HG03095 (cell line): ENCODE data around the gene LEMD1.
"Not testable (repeated sequence)": the region's sequence is repeated elsewhere in the genome, so short reads cannot be mapped to it uniquely, and the experiment has no call there.

Experiments used
- ATAC-seq: cut with Tn5 transposase; IDR thresholded peaks from one replicate; pipeline ENCODE4 v1.9.1; 2021; ENCODE audit warnings: moderate library complexity; ENCODE audit not compliant: unreplicated experiment

Gene LEMD1

DNA sequence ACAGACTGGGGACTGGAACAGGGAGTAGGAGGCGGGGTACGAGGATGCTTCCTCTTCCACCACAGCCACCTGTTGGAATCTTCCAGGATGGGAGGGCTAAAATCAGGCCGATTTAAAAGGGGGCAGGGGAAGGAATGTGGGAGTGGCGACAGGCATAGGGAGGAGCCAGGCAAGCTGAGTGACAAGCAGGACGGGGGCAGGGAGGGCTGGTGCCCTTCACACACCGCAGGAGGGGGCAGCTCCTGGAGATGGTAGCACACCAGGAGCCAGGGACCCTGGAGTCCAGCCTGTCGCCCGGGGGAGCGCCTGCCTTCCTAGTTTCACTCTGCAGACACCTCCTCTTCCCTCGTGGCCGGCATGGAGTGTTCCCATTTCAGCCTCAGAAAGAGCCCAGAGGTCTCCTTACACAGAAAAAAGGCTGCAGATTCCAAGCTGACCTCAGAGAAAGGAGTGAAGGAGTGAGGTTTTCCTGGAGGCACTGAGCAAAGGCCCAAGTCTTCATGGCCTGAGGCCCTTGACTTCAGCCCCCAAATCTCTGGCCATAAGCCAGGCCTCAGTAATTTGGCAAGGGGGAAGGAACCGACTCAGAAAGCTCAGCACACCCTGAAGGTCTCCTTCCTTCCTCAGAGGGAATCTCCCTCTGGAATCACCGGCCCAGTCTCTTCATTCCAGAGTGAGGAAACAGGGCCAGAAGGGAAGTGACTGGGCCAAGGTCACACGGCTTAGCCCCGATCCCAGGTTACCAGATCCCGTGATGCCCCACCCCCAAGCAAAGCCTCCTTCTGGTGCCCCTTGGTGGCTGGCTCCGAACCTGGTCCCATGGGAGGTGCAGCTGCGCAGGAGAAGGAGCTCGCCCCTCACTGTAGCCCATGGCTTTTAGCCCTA, 25.8 kb upstream of the LEMD1 start:
- no peak for ATAC-seq

DNA sequence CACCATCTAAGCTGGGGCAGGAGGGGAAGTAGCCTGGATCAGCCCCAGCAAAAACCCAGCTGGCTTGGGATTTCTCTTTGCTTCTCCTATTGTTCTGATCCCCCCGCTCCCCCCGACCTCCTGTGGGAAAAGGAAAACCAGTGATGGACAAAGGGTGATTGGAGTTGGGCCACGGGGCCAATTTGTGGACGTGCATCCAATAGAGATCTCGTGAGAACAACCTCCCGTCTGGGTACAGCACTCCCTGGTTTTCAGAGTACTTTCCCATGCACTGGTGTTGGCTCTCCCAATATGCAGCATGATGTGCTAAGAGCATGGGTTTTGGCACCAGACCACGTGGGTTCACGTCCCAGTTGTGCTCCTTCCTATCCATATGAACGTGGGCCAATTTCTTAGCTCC, 25.0 kb upstream of the LEMD1 start:
- ATAC-seq: no peak

DNA sequence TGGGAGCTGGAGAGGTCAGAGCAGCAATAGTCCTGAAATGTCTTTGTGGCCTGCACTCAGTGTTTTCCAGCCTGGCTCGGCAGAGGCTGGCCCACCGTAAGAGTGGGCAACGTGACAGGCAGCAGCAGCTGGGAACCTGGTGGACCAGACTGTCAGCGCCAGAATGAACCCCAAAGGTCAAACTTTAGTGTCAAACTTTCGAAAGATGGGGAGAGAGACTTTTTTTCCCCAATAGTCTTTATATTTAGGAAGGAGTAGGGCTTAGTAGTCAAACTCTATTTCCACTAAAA, 23.7 kb upstream of the LEMD1 start:
- no peak for ATAC-seq

DNA sequence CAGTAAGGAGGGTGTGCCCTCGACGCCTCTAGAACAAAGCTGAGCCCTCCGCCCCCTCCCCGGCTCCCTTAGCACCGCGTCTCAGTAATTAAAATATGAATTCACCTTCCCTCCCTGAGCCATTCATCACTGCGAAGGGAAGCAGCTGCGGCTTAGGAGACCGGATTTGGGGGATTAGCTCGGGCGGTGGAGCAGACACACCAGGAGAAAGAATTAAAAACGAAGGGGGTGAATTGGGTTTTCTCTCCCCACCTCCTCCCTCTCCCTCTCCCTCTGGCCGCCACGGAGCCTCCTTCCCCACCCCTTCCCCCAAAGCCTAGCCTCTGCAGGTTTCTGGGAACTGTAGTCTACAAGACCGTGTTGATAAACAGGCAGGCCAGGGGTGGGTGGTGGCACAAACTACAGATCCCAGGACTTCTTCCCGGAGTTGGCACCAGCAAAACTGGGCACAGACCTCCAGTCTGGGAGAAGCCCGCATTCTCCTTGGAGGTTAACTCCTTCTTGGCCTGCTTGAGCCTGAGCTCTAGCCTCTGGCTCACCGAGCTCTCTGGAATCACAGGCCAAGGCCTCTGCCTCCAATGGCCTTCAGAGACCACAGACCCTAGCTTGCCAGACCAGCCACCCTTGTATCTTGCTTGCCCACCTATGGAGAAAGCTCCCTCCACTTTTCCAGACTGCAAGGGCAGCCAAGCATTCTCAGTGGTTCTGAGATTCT, 23.2 kb upstream of the LEMD1 start:
- no peak for ATAC-seq

DNA sequence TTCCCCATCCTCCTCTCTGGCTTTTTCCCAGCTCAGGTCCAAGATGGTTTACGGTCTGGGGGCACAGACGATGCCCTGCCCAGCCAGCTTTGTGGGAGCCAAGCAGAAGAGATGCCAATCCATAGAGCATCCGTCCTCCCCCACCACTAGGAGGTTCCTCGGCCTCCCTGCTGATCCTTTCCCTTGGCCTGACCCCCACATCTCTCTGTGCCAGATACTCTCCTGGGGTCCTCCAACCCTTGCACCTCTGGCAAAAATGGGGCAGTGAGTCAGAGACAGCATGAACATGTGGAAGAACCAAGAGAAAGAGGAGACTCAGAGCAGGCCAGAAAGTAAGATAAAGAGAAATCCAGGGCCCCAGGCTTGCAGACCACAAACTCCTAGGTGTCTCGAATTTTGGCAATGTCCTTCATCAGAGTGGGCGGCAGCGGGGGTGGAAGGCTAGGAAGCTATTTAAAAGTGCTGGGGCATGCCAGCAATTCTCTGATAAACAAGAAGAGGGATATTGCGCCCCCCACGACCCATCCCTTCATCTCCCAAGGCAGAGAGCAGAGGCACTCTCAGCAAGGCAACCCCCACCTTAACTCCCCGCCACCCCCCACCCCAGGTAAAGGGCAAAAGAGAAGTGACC, 22.6 kb upstream of the LEMD1 start:
- no peak for ATAC-seq

DNA sequence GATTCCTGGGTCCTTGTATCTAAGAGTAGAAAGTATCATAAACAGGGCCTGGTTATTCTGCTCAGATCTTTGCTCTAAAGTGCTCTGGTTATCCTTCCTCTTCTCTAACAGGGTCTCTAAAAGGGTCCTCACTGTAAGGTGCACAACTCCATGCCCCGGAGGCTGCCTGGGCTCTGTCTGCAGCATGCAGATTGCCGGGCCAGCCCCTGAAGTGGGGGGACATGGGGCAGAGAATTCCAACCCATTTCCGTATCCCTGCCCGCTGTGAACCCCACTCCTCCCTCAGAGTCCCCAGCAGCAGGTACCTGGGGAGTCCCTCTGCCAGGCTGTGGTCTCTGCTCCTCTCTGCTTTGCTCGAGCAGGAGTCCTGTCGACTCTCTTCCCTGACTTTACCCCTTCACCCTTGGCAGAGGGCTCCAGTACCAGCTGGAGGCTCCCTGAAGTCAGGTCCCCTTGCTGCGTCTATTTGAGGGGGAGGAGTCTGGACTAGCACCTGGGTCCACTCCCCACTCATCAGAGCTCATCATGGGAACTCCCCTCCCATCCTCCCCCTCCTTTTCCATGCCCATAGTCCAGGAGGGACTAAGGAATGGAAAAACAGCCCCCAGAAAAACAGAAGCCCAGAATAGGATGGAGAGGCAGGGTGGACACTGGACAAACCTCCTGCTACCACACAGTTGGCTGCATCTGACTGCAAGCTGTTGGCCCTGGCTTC, 21.9 kb upstream of the LEMD1 start:
- ATAC-seq: no peak

DNA sequence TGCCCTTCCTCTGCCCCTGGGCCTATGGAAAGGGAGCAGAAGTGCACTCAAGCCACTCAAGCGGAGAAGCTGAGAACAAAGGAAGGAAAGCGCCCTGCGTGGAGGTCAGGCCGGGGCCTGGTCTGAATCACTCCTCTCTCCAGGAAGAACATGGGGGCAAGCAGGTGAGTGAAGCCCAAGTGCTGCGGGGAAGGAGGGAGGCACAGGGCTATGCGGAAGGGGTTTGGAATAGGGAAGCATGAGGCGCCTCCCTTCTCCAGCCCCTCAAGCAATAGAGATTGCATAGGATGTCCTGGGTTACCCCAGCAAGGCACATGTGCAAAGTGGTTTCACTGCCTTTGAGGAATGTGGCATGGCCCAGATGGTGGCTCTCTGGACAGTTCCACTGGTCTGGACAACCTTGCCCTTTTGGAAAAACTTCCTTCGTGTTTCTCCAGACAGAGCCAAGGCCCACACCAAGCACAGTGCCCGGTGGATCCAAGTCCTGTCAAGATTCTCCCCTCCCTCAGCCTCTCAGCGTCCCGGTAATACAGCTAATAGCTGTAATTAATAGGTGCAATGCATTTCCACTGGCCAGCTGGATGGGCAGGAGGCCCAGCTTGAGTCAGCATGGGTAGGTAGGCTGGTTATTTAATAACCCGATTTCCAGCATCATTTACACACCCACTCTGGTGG, 20.3 kb upstream of the LEMD1 start:
- no peak for ATAC-seq

DNA sequence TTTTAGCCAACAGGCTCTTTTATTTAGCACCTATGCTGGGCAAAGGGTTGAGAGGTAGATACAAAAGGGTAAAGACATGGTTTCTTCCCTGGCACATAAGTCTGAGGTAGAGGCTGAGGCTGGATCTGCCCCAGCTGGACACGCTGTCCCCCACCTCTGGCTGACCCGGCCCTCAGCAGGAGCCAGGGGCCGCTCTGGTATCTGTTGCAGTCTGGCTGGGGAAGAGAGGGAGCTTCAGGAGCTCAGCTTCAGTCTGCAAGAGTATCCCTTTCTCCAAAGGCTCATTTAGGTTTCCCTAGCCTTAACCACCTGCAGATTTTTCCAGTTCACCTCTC, 19.8 kb upstream of the LEMD1 start:
- no peak for ATAC-seq

DNA sequence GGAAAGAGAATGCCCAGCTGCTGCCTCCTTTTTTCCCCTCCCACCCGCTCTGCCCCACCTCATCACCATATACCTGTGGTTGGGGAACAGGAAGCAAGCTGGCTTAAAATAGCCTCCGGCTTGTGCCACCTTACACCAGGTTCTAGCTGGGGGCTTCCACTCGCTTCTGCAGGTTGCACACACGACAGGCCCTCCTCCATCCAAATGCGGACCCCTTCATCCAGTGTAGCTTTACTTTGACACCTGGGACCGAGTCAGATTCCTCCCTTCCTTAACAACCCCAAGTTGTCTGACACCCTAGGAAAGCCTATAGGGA, 19.4 kb upstream of the LEMD1 start:
- no peak for ATAC-seq

DNA sequence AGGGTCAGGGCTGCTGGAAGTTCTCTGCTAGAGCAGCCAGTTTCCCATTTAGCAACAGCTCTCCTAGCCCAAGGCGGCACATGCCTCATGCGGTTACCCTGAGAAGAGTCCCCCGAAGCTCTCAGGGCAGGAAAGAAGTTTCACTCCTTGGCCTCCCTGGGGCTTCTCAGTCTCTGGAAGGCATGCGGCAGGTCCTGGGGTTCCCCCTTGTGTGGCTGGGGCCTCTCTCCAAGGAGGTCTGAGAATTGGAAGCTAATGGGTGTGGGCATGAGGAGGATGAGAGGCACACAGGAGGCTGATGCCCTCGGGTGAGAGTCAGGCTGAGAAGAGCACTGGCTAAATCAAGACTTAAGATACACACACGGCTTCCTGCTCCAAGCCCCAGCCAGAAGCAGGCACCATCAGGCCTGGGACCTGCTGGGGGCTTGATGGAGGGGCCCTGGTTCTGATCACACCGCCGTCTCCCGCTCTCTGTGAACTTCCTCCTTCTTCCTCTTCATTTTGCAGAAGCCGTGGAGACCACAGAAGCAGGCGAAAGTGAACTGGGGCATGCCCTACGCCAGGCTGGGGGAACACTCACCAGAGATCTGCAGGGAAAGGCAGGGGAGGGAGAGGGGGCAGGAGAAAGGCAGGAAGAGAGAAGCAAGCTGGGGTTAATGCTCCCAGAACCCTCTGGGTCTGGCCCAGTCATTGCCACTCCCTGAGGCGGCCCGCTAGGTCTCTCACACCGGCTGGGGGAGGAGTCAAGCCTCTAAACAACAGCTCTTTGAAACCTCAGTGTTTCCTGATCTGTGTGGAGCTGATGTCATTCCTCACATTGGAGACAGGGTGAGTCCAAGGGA, 18.8 kb upstream of the LEMD1 start:
- peak; percentile 71 for ATAC-seq

DNA sequence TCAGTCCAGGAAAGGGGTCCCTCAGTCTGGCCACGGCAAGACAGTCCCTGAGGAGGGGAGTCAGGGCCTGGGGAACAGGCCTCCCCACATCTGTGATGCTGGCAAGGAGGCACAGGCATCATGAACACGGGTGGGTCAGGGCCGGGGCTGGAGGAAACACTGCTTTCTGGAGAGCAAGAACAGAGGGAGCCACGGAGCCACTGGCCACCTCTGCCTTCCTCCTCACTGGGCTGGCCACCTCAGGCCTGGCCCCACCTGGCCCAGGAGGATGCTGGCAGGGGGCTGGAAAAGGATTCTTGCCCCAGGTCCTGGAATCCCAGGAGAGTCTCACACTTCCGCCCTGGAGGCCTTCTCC, 18.2 kb upstream of the LEMD1 start:
- no peak for ATAC-seq

DNA sequence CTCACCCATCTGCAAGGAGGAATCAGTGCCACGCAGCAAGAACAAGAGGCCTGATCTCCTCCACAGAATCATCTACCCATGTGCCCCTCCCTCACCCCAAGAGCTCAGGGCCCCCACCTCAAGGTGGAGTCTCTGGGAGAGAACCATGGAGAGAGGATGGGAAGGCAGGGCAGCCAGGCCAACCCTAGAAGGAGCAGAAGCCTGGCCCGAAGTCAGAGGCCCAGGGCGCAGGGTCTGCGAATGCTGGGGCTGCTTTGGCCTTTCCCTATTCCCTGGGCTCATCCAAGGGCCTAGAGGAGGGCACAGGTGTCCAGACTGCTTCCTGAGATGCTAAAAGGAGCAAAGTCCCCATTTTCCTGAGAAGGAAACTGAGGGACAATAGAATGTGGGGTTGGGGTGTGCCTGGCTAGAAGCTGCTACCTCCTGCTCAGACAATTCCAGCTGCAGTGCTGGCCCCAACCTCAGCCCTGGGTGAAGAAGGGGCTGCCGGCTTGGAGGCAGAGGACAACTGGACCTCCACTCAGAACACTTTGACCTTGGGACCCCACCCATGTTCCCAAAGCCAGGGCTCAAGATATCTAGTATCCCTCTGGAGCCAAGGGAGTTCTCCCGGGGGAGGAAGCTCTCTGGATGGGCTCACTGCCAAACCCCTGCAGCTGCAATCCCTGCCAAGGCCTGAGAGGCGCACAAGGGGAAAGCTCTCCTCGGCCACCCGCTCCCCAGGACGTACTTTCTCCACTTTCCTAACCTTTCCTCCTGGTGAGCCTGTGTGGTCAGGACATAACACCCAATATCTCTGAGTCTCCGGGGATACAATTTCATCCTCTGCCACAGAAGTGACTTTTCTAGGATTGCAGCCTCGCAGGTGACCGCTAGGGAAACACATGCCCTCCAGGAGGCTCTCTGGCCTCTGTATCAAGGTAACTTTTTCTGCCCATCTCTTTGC, 16.6 kb upstream of the LEMD1 start:
- no peak for ATAC-seq

DNA sequence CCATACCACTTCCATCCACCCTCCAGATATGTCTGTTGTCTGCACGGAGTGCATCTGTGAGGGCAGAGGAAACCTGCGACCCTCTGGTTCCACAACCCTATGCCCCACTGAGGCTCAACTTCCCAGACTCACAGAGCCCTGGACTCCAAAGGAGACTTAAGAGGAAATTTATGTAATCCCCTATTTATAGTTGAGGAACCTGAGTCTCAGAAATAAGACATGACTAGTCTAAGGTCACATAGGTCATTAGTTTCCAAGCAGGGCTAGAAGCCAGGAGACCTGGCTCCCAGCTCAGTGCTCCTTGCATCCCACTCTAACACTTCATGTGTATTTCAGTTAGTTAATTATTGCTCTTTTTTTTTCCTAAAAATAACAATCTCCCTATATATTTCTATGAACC, 15.7 kb upstream of the LEMD1 start:
- ATAC-seq: no peak

DNA sequence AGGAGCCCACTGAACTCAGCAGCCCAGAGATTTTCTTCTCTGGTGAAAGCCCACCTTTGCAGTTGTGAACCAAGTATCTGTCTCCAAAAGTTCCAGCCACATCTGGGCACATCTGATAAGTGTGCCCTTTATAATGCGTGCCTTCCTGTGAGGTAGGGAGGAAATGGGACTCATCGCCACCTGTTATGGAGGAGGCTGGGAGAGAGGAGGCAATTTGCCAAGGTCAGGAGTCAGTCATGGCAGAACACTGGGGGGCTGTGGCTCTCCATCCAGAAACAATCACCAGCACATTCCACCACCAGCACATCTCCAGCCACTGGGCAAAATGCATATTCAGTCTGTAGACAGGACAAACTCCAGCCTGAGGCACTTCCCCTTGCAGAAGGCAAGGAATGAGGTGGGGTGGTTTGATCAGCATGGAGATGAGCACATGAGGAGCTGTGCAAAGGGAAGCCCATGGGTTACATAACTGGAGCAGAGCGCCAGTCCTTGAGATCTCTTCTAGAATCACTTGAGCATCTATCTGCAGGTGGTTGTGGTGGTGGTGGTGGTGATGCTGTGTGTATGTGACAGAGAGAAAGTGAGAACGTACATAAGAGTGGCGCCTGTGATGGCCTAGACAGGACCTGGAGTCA, 15.0 kb upstream of the LEMD1 start:
- no peak for ATAC-seq

DNA sequence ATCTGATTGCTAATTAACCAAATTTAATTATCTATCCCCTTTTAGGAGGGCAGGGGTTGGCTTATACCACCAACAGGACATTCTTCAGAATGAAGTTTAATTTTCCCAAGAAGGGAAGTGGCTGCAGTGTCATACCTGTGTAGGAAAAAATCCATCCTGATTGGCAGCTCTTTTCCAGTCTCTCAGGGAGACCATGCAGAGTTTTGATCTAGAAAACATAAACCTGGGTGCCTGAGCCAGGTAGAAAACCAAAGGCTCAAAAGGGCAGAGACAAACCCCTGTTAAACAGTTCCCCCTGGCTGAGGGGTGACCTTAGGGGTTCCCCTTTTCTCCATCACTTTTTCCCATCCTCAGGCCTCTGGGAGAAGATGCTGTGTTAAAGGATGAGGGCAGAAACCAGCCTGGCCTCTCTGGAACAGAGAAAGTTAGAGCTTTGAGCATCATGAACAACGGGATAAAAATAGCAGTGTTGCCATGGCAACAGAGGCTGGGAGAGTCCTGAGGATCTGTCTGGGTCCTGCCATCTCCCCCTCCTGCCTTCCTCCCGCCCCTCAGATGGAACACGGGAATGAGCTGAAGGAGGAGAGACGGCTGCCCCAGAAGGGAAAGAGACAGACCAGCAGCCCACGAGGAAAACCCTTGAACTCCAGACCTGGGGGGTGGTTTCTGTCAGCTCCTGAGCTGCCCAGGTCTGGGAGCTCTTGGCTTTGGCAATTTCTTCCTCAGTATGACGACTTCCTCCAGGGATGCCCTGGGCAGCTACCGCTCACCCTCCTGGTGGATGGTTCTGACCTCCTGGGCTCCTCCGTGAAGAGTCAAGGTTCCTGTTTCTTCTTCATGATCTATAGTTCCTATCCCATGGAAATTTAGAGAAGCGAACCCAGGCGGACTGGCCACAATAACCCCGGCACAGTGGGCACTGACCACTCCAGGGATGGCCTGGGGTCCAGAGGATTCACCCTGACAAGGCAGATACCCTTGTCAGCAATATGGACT, 14.0 kb upstream of the LEMD1 start:
- ATAC-seq: no peak

DNA sequence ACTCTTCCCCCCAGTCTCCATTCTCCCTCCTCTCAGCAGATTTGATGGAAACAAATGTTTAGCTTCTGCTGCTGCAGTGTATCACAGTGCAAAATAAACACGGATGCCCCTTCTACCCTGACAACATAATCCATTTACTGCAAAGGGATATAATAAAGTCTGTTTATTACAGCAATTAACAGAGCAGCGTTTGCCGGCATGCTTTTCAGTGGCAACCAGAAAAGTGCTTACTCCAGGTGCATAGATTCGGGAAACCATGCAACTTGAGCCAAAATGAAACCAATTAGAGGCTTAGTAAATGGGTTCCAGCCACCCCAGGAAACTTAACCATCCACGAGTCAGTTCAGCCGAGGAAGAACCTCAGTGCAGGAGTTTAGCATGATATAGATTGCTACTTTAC, 12.9 kb upstream of the LEMD1 start:
- no peak for ATAC-seq

DNA sequence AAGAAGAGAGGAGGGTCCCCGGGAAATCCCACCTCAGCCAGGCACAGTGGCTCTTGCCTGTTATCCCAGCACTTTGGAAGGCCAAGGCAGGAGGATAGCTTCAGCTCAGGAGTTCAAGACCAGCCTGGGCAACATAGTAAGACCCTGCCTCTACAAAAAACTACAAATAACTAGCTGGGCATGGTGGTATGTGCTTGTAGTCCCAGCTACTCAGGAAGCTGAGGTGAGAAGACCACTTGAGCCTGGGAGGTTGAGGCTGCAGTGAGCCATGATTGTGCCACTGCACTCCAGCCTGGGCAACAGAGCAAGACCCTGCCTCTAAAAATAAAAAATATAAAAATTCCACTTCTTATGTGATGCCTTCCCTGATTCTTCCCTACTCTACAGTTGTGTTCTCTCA, 10.8 kb upstream of the LEMD1 start:
- not testable (repeated sequence) for ATAC-seq

DNA sequence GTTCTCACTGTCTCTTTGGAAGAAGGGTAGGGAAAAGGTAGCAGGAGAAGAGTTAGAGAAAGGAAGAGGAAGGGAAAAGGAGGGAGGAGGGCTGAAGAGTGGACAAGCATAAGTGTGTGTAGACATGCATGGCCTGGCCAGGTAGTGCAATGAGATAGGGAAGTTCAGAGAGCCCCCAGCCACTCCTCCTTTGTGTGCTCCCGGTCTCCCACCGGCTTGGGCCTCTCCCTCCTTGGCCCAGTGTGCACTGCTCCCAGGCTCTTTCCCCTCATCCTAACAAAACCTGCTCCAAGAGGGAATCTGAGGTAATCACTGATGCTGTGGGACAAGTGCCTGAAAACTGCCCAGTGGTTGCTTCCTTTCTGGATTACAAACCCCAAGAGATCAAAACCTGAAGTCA, 10.3 kb upstream of the LEMD1 start:
- ATAC-seq: no peak
